ENCODE results near the gene CCDC188. TPM values are rescaled to one million over a fixed set of nuclear protein-coding genes. Genes with fewer than 3 reads are reported as not detected.

CCDC188 gene
- total RNA-seq, 6 experiments from 2014 or later: not detected

GRCh38 chr22:20182365-20182764 is 31.5 kb upstream of the CCDC188 start:
- DNase-seq (no peak), ATAC-seq (no peak)
- intact Hi-C loops (cut with DNase I): no loop called here
- no peak overlapping the region for H3K4me3 ChIP-seq
- H3K36me3 ChIP-seq: no peaks in the 10 kb centered on the region
- TF ChIP-seq CTCF (IDR thresholded peaks at IDR 0.05): no peak
- no peak for TF ChIP-seq POLR2A (IDR thresholded peaks at IDR 0.05)
- no peaks in the 10 kb centered on the region for H3K9me3 ChIP-seq
- WGBS (ENCODE audit: insufficient coverage, low coverage, low lambda C conversion rate, missing lambda C conversion rate): no CpG with 5 or more reads among the region's 9 CpGs
- peaks cover 0 to 22% (median 2%) of the 10 kb centered on the region in 4 donors for H3K4me1 ChIP-seq
- H3K27me3 ChIP-seq: no peaks in the 10 kb centered on the region
- no peak overlapping the region for H3K27ac ChIP-seq

- 82% methylated on average over 2 of the region's 18 CpGs for whole genome bisulfite sequencing (ENCODE audit: insufficient coverage, low coverage, low lambda C conversion rate, missing lambda C conversion rate)
- DNase-seq: no peak
- Histone ChIP-seq H3K4me1 (peaks cover 0 to 17% (median 2%) of the 10 kb centered on the region in 4 donors), H3K36me3 (no peaks in the 10 kb centered on the region), H3K4me3 (no peak overlapping the region), H3K9me3 (no peaks in the 10 kb centered on the region), H3K27ac (no peak overlapping the region), H3K27me3 (no peaks in the 10 kb centered on the region)
- intact Hi-C loops (cut with DNase I): no loop called here
- no peak for ATAC-seq
- TF ChIP-seq POLR2A (IDR thresholded peaks at IDR 0.05) (no peak), CTCF (IDR thresholded peaks at IDR 0.05) (no peak)
Measured at GRCh38 chr22:20181884-20182236, 31.0 kb upstream of the CCDC188 start.

- 30% methylated on average over 2 of the region's 17 CpGs for WGBS (ENCODE audit: insufficient coverage, low coverage, low lambda C conversion rate, missing lambda C conversion rate)
Measured at GRCh38 chr22:20181194-20181883, 30.5 kb upstream of the CCDC188 start.

GRCh38 chr22:20180640-20181039 is 29.8 kb upstream of the CCDC188 start:
- Histone ChIP-seq H3K4me3 (no peak overlapping the region), H3K36me3 (no peaks in the 10 kb centered on the region), H3K27me3 (no peaks in the 10 kb centered on the region), H3K9me3 (no peaks in the 10 kb centered on the region), H3K27ac (no peak overlapping the region), H3K4me1 (peaks cover 0 to 13% (median 2%) of the 10 kb centered on the region in 4 donors)
- no peak for DNase-seq
- ATAC-seq: no peak
- 62% methylated on average over 3 of the region's 8 CpGs for WGBS (ENCODE audit: insufficient coverage, low coverage, low lambda C conversion rate, missing lambda C conversion rate)
- intact Hi-C loops (cut with DNase I): no loop called here
- TF ChIP-seq CTCF (IDR thresholded peaks at IDR 0.05): no peak
- no peak for TF ChIP-seq POLR2A (IDR thresholded peaks at IDR 0.05)

More at GRCh38 chr22:20181194-20181883, 30.5 kb upstream of the CCDC188 start:
- no peak overlapping the region for H3K27ac ChIP-seq
- peak; percentile 74 to 87 (median 78) for ATAC-seq
- peak in 2 of 3 donors; percentile 77 to 82 for DNase-seq
- TF ChIP-seq POLR2A (IDR thresholded peaks at IDR 0.05): no peak
- no peak for TF ChIP-seq CTCF (IDR thresholded peaks at IDR 0.05)
- no peaks in the 10 kb centered on the region for H3K27me3 ChIP-seq
- no peaks in the 10 kb centered on the region for H3K9me3 ChIP-seq
- intact Hi-C loops (cut with DNase I): no loop called here
- no peaks in the 10 kb centered on the region for H3K36me3 ChIP-seq
- no peak overlapping the region for H3K4me3 ChIP-seq
- H3K4me1 ChIP-seq: peaks cover 0 to 13% (median 2%) of the 10 kb centered on the region in 4 donors

All from right lobe of liver (tissue), 6 donors.